NB4 (cell line): ENCODE measurements around the gene RTN4.

Experiments
- POLR2A ChIP-seq: IDR thresholded peaks from 2 replicates; pipeline ENCODE4 v1.6.1; 2011; ENCODE audit warnings: mild to moderate bottlenecking; ENCODE audit not compliant: insufficient read length; ENCODE audit errors: extremely low read depth
- TF ChIP-seq, protein P1 (sequence below): IDR thresholded peaks from one replicate; pipeline ENCODE4 v1.5.1; 2012; ENCODE audit warnings: low read depth, low read length

DNA sequence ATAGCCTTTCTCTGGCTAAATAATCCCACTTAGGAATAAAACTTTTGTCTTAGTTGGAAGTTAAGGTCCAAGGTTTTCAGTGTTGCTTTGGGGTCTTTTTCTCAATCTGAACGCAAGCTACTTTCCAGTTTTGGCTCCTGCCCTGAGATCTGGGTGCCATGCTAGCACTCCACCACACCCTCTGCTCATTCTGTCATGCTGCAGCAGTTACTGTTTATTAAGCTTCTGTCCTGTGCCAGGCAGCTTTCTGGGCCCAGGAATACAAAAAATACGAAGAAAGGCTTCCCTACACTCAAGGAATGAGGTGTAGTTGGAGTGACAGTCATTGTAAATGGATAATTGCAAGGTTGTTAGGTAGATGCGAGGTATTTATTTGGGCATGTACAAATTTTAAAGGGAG is 46.3 kb upstream of the RTN4 start:
- TF ChIP-seq, protein P1, sequence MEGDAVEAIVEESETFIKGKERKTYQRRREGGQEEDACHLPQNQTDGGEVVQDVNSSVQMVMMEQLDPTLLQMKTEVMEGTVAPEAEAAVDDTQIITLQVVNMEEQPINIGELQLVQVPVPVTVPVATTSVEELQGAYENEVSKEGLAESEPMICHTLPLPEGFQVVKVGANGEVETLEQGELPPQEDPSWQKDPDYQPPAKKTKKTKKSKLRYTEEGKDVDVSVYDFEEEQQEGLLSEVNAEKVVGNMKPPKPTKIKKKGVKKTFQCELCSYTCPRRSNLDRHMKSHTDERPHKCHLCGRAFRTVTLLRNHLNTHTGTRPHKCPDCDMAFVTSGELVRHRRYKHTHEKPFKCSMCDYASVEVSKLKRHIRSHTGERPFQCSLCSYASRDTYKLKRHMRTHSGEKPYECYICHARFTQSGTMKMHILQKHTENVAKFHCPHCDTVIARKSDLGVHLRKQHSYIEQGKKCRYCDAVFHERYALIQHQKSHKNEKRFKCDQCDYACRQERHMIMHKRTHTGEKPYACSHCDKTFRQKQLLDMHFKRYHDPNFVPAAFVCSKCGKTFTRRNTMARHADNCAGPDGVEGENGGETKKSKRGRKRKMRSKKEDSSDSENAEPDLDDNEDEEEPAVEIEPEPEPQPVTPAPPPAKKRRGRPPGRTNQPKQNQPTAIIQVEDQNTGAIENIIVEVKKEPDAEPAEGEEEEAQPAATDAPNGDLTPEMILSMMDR = no peak
- no peak for TF ChIP-seq POLR2A
